ENCODE results near the gene DHRS3. TPM values are rescaled to one million over a fixed set of nuclear protein-coding genes. Genes with fewer than 3 reads are reported as not detected.

DHRS3 gene
- total RNA-seq, 1 experiment from 2014 or later: 54.5 TPM

DNA sequence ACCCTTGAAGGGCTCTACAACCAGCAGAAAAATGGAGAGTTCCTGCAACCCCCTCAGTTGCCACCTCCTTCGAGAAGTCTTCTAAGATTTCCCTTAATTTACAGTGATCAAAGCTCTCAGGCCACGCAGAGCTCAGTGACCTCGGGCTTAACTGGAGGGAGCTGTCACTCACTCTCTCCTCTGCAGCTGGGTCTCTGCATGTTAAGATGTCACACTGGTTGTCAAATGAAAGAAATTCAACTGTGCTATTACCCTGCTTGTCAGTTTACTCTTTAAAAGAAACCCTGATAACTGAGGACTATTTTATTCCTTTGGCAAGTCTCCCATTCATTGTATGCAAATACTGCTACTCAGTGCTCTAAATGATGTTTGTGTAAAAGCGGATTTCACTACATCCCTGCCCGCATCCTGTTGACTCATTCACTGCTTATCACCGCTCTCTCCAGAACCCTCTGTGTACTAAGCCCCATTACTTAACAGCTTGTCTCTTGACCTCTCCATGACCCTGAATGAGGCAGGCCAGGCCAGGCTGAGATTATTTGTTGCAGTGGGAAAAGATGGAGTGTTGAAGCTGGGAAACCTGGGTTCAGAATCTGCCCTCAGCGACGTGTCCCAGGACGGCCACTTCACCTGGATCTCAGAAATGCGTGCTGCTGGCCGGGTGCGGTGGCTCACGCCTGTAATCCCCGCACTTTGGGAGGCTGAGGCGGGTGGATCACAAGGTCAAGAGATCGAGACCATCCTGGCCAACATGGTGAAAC is 13.7 kb downstream of the DHRS3 start:
- no peak for DNase-seq
- Histone ChIP-seq H3K18ac (ENCODE audit: insufficient read length, low read depth, low read length) (no peak overlapping the region), H3T11ph (ENCODE audit: low read length) (no peak overlapping the region), H3K23ac (ENCODE audit: insufficient read length, low read depth, low read length) (no peak overlapping the region), H4K20me1 (ENCODE audit: control insufficient read depth, insufficient read depth, insufficient read length) (no peaks in the 10 kb centered on the region), H3K4me1 (ENCODE audit: insufficient read depth, low read length) (no peaks in the 10 kb centered on the region; the same call in 1 of the 2 replicates), H2BK120ac (ENCODE audit: low read depth, low read length, poor library complexity, severe bottlenecking) (no peak overlapping the region), H3K9ac (ENCODE audit: extremely low read depth, insufficient read length, low read length) (no peak overlapping the region), H3K9me3 (ENCODE audit: control insufficient read depth, low read depth, low read length) (no peaks in the 10 kb centered on the region), H3K79me2 (ENCODE audit: insufficient read depth, low read length) (no peaks in the 10 kb centered on the region), H2AFZ (ENCODE audit: low read length) (no peak overlapping the region), H2AK5ac (ENCODE audit: insufficient read length, low read length) (no peak overlapping the region), H2BK12ac (ENCODE audit: insufficient read length, low read depth, low read length) (no peak overlapping the region), H3K14ac (ENCODE audit: insufficient read depth, low read length) (no peak overlapping the region), H3K4ac (ENCODE audit: low read depth, low read length) (no peak overlapping the region), H4K91ac (ENCODE audit: insufficient read length, low read depth, low read length) (no peak overlapping the region), H3K23me2 (ENCODE audit: insufficient read length, low read depth, low read length, poor library complexity, severe bottlenecking) (no peaks in the 10 kb centered on the region), H3K27ac (ENCODE audit: insufficient read length, low read depth, low read length) (no peak overlapping the region), H4K8ac (replicated peaks; ENCODE audit: insufficient read length, low read depth, low read length) (no peak overlapping the region), H3K27me3 (ENCODE audit: insufficient read depth, low read length) (no peaks in the 10 kb centered on the region), H2BK20ac (ENCODE audit: low read depth, low read length, poor library complexity, severe bottlenecking) (no peak overlapping the region), H2BK15ac (ENCODE audit: low read depth, low read length) (no peak overlapping the region), H2BK5ac (ENCODE audit: insufficient read length, low read length) (no peak overlapping the region), H3K4me2 (ENCODE audit: insufficient read depth, insufficient read length, low read length) (no peak overlapping the region), H4K5ac (ENCODE audit: insufficient read length, low read depth, low read length) (no peak overlapping the region), H3K79me1 (ENCODE audit: insufficient read depth, low read depth, low read length, poor library complexity, severe bottlenecking) (no peaks in the 10 kb centered on the region), H3K56ac (ENCODE audit: insufficient read length, low read depth, low read length) (no peak overlapping the region)
- no CpG with 5 or more reads among the region's 16 CpGs for WGBS (ENCODE audit: extremely low coverage, insufficient read length, low lambda C conversion rate)
- Mint-ChIP-seq H3K36me3 (ENCODE audit: insufficient read depth in 1 of 3, low read depth in 3 of 3) (peaks cover 6 to 62% (median 45%) of the 10 kb centered on the region in 3 experiments), H3K4me1 (peaks cover 60 to 68% of the 10 kb centered on the region in 2 experiments), H3K27me3 (ENCODE audit: low read depth) (no peaks in the 10 kb centered on the region), H3K9me3 (peaks cover 8 to 10% of the 10 kb centered on the region in 2 experiments; a peak in 4 of 5 replicates), H3K4me3 (no peak overlapping the region; a peak in 1 of 5 replicates), H3K27ac (peak overlapping the region in 1 of 3 experiments; percentile 32; a peak in 1 of 7 replicates)
- TF ChIP-seq, protein P1, sequence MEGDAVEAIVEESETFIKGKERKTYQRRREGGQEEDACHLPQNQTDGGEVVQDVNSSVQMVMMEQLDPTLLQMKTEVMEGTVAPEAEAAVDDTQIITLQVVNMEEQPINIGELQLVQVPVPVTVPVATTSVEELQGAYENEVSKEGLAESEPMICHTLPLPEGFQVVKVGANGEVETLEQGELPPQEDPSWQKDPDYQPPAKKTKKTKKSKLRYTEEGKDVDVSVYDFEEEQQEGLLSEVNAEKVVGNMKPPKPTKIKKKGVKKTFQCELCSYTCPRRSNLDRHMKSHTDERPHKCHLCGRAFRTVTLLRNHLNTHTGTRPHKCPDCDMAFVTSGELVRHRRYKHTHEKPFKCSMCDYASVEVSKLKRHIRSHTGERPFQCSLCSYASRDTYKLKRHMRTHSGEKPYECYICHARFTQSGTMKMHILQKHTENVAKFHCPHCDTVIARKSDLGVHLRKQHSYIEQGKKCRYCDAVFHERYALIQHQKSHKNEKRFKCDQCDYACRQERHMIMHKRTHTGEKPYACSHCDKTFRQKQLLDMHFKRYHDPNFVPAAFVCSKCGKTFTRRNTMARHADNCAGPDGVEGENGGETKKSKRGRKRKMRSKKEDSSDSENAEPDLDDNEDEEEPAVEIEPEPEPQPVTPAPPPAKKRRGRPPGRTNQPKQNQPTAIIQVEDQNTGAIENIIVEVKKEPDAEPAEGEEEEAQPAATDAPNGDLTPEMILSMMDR (conservative IDR thresholded peaks at IDR 0.05): no peak

Data from H9 (cell line).